ENCODE measurements around the gene CDKN1A. TPM values are rescaled to one million over a fixed set of nuclear protein-coding genes. Genes with fewer than 3 reads are reported as not detected.

CDKN1A gene
- total and polyA plus RNA-seq, 9 of the 15 experiments (the other 6 are each of a cell fraction or from before 2014, with no cell fraction given) = 0.25 to 8.1 (median 5.1) TPM

GRCh38 chr6:36678488-36679042, at the start of gene CDKN1A (continued):
- TF ChIP-seq, protein P1, sequence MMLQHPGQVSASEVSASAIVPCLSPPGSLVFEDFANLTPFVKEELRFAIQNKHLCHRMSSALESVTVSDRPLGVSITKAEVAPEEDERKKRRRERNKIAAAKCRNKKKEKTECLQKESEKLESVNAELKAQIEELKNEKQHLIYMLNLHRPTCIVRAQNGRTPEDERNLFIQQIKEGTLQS (IDR thresholded peaks at IDR 0.05) = no peak
- TF ChIP-seq, protein P1 (CRISPR knock-in tag; conservative IDR thresholded peaks at IDR 0.05) = no peak; the same call in 1 of the 2 replicates
- TF ChIP-seq FOXP1 (CRISPR knock-in tag; IDR thresholded peaks at IDR 0.05) (0 out of 2 replicates have a peak, but pooled peaks have one; percentile 61), RBBP5 (IDR thresholded peaks at IDR 0.05; ENCODE audit: borderline replicate concordance, insufficient read depth, low read length, poor library complexity, severe bottlenecking) (peak; percentile 24), ARID3B (CRISPR knock-in tag; IDR thresholded peaks at IDR 0.05; ENCODE audit: borderline replicate concordance) (0 out of 2 replicates have a peak, but pooled peaks have one; percentile 37), FOXJ2 (tag; IDR thresholded peaks at IDR 0.05) (0 out of 2 replicates have a peak, but pooled peaks have one; percentile 51), MAZ (CRISPR knock-in tag; conservative IDR thresholded peaks at IDR 0.05 in 1 of 2, IDR thresholded peaks at IDR 0.05 in 1 of 2) (peak; percentile 67 to 70), FOXA3 (CRISPR knock-in tag; conservative IDR thresholded peaks at IDR 0.05 in 1 of 2, IDR thresholded peaks at IDR 0.05 in 1 of 2) (0 out of 4 replicates have a peak, but pooled peaks of 1 of the 2 experiments have one; percentile 25), FOSL1 (tag; conservative IDR thresholded peaks at IDR 0.05) (no peak), FOXM1 (IDR thresholded peaks at IDR 0.05; ENCODE audit: low read depth) (no peak), FOXM1 (CRISPR knock-in tag; IDR thresholded peaks at IDR 0.05; ENCODE audit: low read depth) (no peak), E2F5 (CRISPR knock-in tag; IDR thresholded peaks at IDR 0.05) (no peak), MYC (IDR thresholded peaks at IDR 0.05; ENCODE audit: low read depth, low read length) (peak; percentile 53; the same call in 1 of the 2 replicates), MYC (CRISPR knock-in tag; IDR thresholded peaks at IDR 0.05; ENCODE audit: borderline replicate concordance, low read depth) (no peak), SMC3 (conservative IDR thresholded peaks at IDR 0.05; ENCODE audit: insufficient read depth, low read depth, low read length) (0 out of 2 replicates have a peak, but pooled peaks have one; percentile 4), ZBTB8A (IDR thresholded peaks at IDR 0.05; ENCODE audit: partially characterized antibody) (no peak), PBX2 (CRISPR knock-in tag; IDR thresholded peaks at IDR 0.05; ENCODE audit: low read depth) (no peak), PBX2 (tag; conservative IDR thresholded peaks at IDR 0.05; ENCODE audit: low read depth) (no peak), CREM (IDR thresholded peaks at IDR 0.05; ENCODE audit: low read depth) (peak; percentile 42; the same call in 1 of the 2 replicates)
- TF ChIP-seq, protein P2, sequence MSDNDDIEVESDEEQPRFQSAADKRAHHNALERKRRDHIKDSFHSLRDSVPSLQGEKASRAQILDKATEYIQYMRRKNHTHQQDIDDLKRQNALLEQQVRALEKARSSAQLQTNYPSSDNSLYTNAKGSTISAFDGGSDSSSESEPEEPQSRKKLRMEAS (CRISPR knock-in tag; IDR thresholded peaks at IDR 0.05) = peak; percentile 63

Data from K562 (cell line).